Measurements from ENCODE around the gene SLC4A7.

GRCh38 chr3:27451251-27451650, 32.9 kb downstream of the SLC4A7 start:
- TF ChIP-seq POLR2A (IDR thresholded peaks at IDR 0.05; ENCODE audit: low read depth, low read length), result no peak
- TF ChIP-seq POLR2AphosphoS5 (IDR thresholded peaks at IDR 0.05; ENCODE audit: low read depth, low read length), result no peak
- TF ChIP-seq TAF1 (IDR thresholded peaks at IDR 0.05; ENCODE audit: low read depth, low read length), result no peak
- no peak for TF ChIP-seq PAX5 (IDR thresholded peaks at IDR 0.05; ENCODE audit: insufficient read depth, low read length, severe bottlenecking)
- TF ChIP-seq POU2F2 (IDR thresholded peaks at IDR 0.05; ENCODE audit: low read depth, low read length), result no peak
- TF ChIP-seq SPI1 (IDR thresholded peaks at IDR 0.05; ENCODE audit: low read depth, low read length), result no peak
